Transverse colon (tissue), 4 donors: ENCODE measurements around the gene TBC1D21.

Source experiments
- EP300 ChIP-seq: sonication (generic); formaldehyde crosslinking; IDR thresholded peaks from one replicate; pipeline ENCODE4 v1.6.1; 2017; ENCODE audit warnings: antibody characterized with exemption, low read depth
- POLR2AphosphoS5 ChIP-seq, 3 donors: sonication (generic); formaldehyde crosslinking; IDR thresholded peaks; one replicate each; pipeline ENCODE4 v1.6.1; 2016; ENCODE audit warnings: antibody characterized with exemption in 3 of 3
- TF ChIP-seq, protein P1 (sequence below), 5 experiments: fragments of 200-600 bp in 3 of 5; fragments of 450-650 bp in 2 of 5; sonication (generic) in 3 of 5; IDR thresholded peaks; 1 replicate in 2 of 5; 2 replicates in 3 of 5; pipeline ENCODE4 v1.5.1; 2016 to 2017; ENCODE audit warnings: antibody characterized with exemption in 5 of 5, inconsistent platforms in 3 of 5, mild to moderate bottlenecking in 2 of 5, moderate library complexity in 1 of 5

DNA sequence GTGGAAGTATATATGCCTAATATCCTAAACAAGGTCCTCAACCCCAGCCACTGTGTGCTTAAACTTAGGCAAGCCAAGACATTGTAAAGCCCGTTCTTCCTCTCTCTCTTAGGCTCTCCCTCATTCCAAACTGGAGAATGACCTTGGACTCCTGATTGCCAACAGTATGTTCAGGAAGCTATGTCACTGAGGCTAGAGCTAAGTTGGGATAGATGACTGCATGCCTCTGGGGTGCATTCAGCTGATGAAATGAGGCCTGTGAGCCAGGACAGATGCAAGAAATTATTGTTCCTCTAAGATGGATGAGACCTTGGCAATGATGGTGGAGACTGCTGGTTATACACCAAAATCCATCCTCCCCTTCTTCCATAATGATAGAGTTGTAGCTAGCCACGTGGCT, 27.9 kb upstream of the TBC1D21 start:
- TF ChIP-seq POLR2AphosphoS5 (IDR thresholded peaks at IDR 0.05), result no peak
- TF ChIP-seq, protein P1, sequence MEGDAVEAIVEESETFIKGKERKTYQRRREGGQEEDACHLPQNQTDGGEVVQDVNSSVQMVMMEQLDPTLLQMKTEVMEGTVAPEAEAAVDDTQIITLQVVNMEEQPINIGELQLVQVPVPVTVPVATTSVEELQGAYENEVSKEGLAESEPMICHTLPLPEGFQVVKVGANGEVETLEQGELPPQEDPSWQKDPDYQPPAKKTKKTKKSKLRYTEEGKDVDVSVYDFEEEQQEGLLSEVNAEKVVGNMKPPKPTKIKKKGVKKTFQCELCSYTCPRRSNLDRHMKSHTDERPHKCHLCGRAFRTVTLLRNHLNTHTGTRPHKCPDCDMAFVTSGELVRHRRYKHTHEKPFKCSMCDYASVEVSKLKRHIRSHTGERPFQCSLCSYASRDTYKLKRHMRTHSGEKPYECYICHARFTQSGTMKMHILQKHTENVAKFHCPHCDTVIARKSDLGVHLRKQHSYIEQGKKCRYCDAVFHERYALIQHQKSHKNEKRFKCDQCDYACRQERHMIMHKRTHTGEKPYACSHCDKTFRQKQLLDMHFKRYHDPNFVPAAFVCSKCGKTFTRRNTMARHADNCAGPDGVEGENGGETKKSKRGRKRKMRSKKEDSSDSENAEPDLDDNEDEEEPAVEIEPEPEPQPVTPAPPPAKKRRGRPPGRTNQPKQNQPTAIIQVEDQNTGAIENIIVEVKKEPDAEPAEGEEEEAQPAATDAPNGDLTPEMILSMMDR (IDR thresholded peaks at IDR 0.05), result no peak
- no peak for TF ChIP-seq EP300
